A673 (cell line): ENCODE measurements around the gene ZMYM4. TPM values are rescaled to one million over a fixed set of nuclear protein-coding genes. Genes with fewer than 3 reads are reported as not detected.

Experiments
- BruUV-seq: library from RNA; stranded (reverse); fragments of 400-500 nt; replicated peaks from 2 replicates; lab custom pipeline; 2021; lab: Mats Ljungman, UMichigan
- CTCF ChIA-PET: fragments of 300-600 bp; sonication (Branson Sonifier 250); formaldehyde crosslinking; loops from one replicate; lab custom pipeline; 2022; ENCODE audit warnings: antibody characterized with exemption; lab: Charles Lee
- POLR2A ChIA-PET: fragments of 300-600 bp; sonication (Branson Sonifier 250); formaldehyde crosslinking; loops from one replicate; lab custom pipeline; 2022; ENCODE audit warnings: antibody characterized with exemption; ENCODE audit not compliant: low non-redundant PET; lab: Charles Lee
- DNase-seq: peaks from one replicate; pipeline ENCODE4 v3.0.0-alpha.2; 2015; ENCODE audit warnings: low spot score
- H3K27ac ChIP-seq: fragments of 200-600 bp; sonication (generic); 2 replicates; pipeline ENCODE4 v1.5.1; 2016; ENCODE audit warnings: mixed run types, low read depth, mild to moderate bottlenecking, mixed read lengths, antibody characterized with exemption, low read length; ENCODE audit not compliant: poor library complexity, severe bottlenecking
- H3K27me3 ChIP-seq: fragments of 200-600 bp; sonication (generic); replicated peaks from 2 replicates; pipeline ENCODE4 v1.6.1; 2017; ENCODE audit warnings: mixed run types, low read depth, mild to moderate bottlenecking, mixed read lengths, antibody characterized with exemption, low read length; ENCODE audit not compliant: insufficient read depth, poor library complexity
- H3K36me3 ChIP-seq: fragments of 200-600 bp; sonication (generic); 2 replicates; pipeline ENCODE4 v1.6.1; 2016; ENCODE audit warnings: mixed run types, mild to moderate bottlenecking, mixed read lengths, antibody characterized with exemption, low read length; ENCODE audit not compliant: insufficient read depth, poor library complexity, severe bottlenecking
- H3K4me1 ChIP-seq: fragments of 200-600 bp; sonication (generic); 2 replicates; pipeline ENCODE4 v1.6.1; 2017; ENCODE audit warnings: mixed run types, mild to moderate bottlenecking, mixed read lengths, antibody characterized with exemption, low read length; ENCODE audit not compliant: insufficient read depth, poor library complexity, severe bottlenecking
- H3K4me3 ChIP-seq: fragments of 200-600 bp; sonication (generic); 2 replicates; pipeline ENCODE4 v1.5.1; 2016; ENCODE audit warnings: low read depth, mixed run types, mild to moderate bottlenecking, mixed read lengths, low read length; ENCODE audit not compliant: poor library complexity, severe bottlenecking
- H3K9me3 ChIP-seq: fragments of 200-600 bp; sonication (generic); 2 replicates; pipeline ENCODE4 v1.6.1; 2016; ENCODE audit warnings: mixed run types, low read depth, mild to moderate bottlenecking, mixed read lengths, antibody characterized with exemption, low read length; ENCODE audit not compliant: poor library complexity, severe bottlenecking
- CTCF ChIP-seq: fragments of 300-800, 200-600 bp; sonication (generic); conservative IDR thresholded peaks from 2 replicates; pipeline ENCODE4 v1.5.1; 2017; ENCODE audit warnings: low read depth, mild to moderate bottlenecking, antibody characterized with exemption, low read length, moderate library complexity, mixed read lengths
- EZH2 ChIP-seq: fragments of 200-600 bp; sonication (generic); IDR thresholded peaks from 2 replicates; pipeline ENCODE4 v1.6.1; 2017; ENCODE audit warnings: borderline replicate concordance, low read depth, mild to moderate bottlenecking, mixed read lengths, antibody characterized with exemption, low read length; ENCODE audit not compliant: poor library complexity, severe bottlenecking
- intact Hi-C: fragments of 100-400 bp; cut with micrococcal nuclease; formaldehyde crosslinking; loops from one replicate; pipeline ENCODE4 v1.10.0; 2022; ENCODE audit not compliant: unreplicated experiment
- total RNA-seq: library from RNA; stranded (reverse); gene quantifications from 2 replicates; pipeline ENCODE4 v1.2.3, GENCODE V29; 2021

ZMYM4 gene
- total RNA-seq, 1 experiment from 2014 or later, result 83.5 TPM

- no peak overlapping the region for H3K4me3 ChIP-seq
- H3K36me3 ChIP-seq, result no peaks in the 10 kb centered on the region
- H3K4me1 ChIP-seq, result no peaks in the 10 kb centered on the region
- BruUV-seq, result no TSS peak
- ChIA-PET POLR2A (no interaction called here), CTCF (no interaction called here)
- intact Hi-C loops, result no loop called here
- H3K27me3 ChIP-seq, result no peaks in the 10 kb centered on the region
- H3K27ac ChIP-seq, result no peak overlapping the region
- no peaks in the 10 kb centered on the region for H3K9me3 ChIP-seq
- DNase-seq, result no peak
- TF ChIP-seq CTCF, result no peak
- no peak for TF ChIP-seq EZH2
Measured at GRCh38 chr1:35316264-35316663, 47.8 kb downstream of the ZMYM4 start.

GRCh38 chr1:35319988-35320713 is 51.6 kb downstream of the ZMYM4 start:
- no peaks in the 10 kb centered on the region for H3K4me1 ChIP-seq
- no peaks in the 10 kb centered on the region for H3K9me3 ChIP-seq
- TF ChIP-seq CTCF, result no peak
- TF ChIP-seq EZH2, result no peak
- H3K27ac ChIP-seq, result no peak overlapping the region
- no peak overlapping the region for H3K4me3 ChIP-seq
- CTCF ChIA-PET, result interaction anchor here (1.0 kb wide), 1 partner anchor 118 kb away, joined by 3 read pairs; no protein-coding TSS in a partner anchor
- no TSS peak for BruUV-seq
- DNase-seq, result no peak
- H3K27me3 ChIP-seq, result no peaks in the 10 kb centered on the region
- intact Hi-C loops, result no loop called here
- POLR2A ChIA-PET, result no interaction called here
- H3K36me3 ChIP-seq, result no peaks in the 10 kb centered on the region

GRCh38 chr1:35320937-35321336 is 52.4 kb downstream of the ZMYM4 start:
- BruUV-seq, result no TSS peak
- no peaks in the 10 kb centered on the region for H3K4me1 ChIP-seq
- no peaks in the 10 kb centered on the region for H3K27me3 ChIP-seq
- H3K9me3 ChIP-seq, result no peaks in the 10 kb centered on the region
- TF ChIP-seq CTCF (no peak), EZH2 (no peak)
- no peak for DNase-seq
- intact Hi-C loops, result no loop called here
- ChIA-PET CTCF (interaction anchor here (1.0 kb wide), 1 partner anchor 119 kb away, joined by 3 read pairs; no protein-coding TSS in a partner anchor), POLR2A (no interaction called here)
- H3K4me3 ChIP-seq, result no peak overlapping the region
- no peaks in the 10 kb centered on the region for H3K36me3 ChIP-seq
- no peak overlapping the region for H3K27ac ChIP-seq
